Neural progenitor cell (in vitro differentiated cells): Measurements from ENCODE around the gene PDZD4. TPM values are rescaled to one million over a fixed set of nuclear protein-coding genes. Genes with fewer than 3 reads are reported as not detected.

Experiments used
- DNase-seq: peaks from one replicate; pipeline ENCODE4 v3.0.0-alpha.2; 2016; ENCODE audit warnings: low spot score
- H2AFZ ChIP-seq: fragments of 200-600 bp; sonication (generic); replicated peaks from 2 replicates; pipeline ENCODE4 v1.6.1; 2016; ENCODE audit warnings: antibody characterized with exemption
- H3F3A ChIP-seq: fragments of 200-600 bp; sonication (generic); 2 replicates; pipeline ENCODE4 v1.6.1; 2016; ENCODE audit warnings: antibody characterized with exemption, low read depth
- H3K27ac ChIP-seq: fragments of 200-600 bp; sonication (generic); 2 replicates; pipeline ENCODE4 v1.5.1; 2016; ENCODE audit warnings: mild to moderate bottlenecking
- H3K27me3 ChIP-seq: fragments of 200-600 bp; sonication (generic); 2 replicates; pipeline ENCODE4 v1.6.1; 2016; ENCODE audit warnings: mild to moderate bottlenecking, moderate library complexity
- H3K36me3 ChIP-seq: fragments of 200-600 bp; sonication (generic); 2 replicates; pipeline ENCODE4 v1.5.1; 2016
- H3K4me1 ChIP-seq: fragments of 200-600 bp; sonication (generic); 2 replicates; pipeline ENCODE4 v1.6.1; 2016; ENCODE audit warnings: mixed run types
- H3K4me2 ChIP-seq: fragments of 200-600 bp; sonication (generic); 2 replicates; pipeline ENCODE4 v1.6.1; 2016
- H3K4me3 ChIP-seq: fragments of 200-600 bp; sonication (generic); 2 replicates; pipeline ENCODE4 v1.5.1; 2016
- H3K79me2 ChIP-seq: fragments of 200-600 bp; sonication (generic); 2 replicates; pipeline ENCODE4 v1.6.1; 2016; ENCODE audit warnings: low read depth
- H3K9ac ChIP-seq: fragments of 200-600 bp; sonication (generic); 2 replicates; pipeline ENCODE4 v1.6.1; 2016
- H3K9me3 ChIP-seq: fragments of 200-600 bp; sonication (generic); 2 replicates; pipeline ENCODE4 v1.5.1; 2016; ENCODE audit warnings: low read depth
- H4K20me1 ChIP-seq: fragments of 200-600 bp; sonication (generic); 2 replicates; pipeline ENCODE4 v1.6.1; 2016; ENCODE audit warnings: low read depth
- H3K27ac Mint-ChIP-seq: 3 replicates; pipeline ENCODE4 v1.8.0; 2021; ENCODE audit warnings: mixed read lengths
- H3K27me3 Mint-ChIP-seq: 2 replicates; pipeline ENCODE4 v1.8.0; 2022; ENCODE audit warnings: low read depth, mild to moderate bottlenecking, inconsistent platforms, moderate library complexity, mixed read lengths; ENCODE audit not compliant: insufficient read depth
- H3K36me3 Mint-ChIP-seq: 3 replicates; pipeline ENCODE4 v1.8.0; 2021; ENCODE audit warnings: mixed read lengths
- H3K4me1 Mint-ChIP-seq: 3 replicates; pipeline ENCODE4 v1.8.0; 2021; ENCODE audit warnings: mixed read lengths
- H3K4me3 Mint-ChIP-seq: 3 replicates; pipeline ENCODE4 v1.8.0; 2021; ENCODE audit warnings: mild to moderate bottlenecking, moderate library complexity, mixed read lengths
- H3K9me3 Mint-ChIP-seq: 3 replicates; pipeline ENCODE4 v1.8.0; 2020; ENCODE audit warnings: mixed read lengths
- EZH2 ChIP-seq: fragments of 200-600 bp; sonication (generic); IDR thresholded peaks from 2 replicates; pipeline ENCODE4 v1.6.1; 2017; ENCODE audit warnings: antibody characterized with exemption, mild to moderate bottlenecking, moderate library complexity
- EZH2phosphoT487 ChIP-seq: fragments of 200-600 bp; sonication (generic); IDR thresholded peaks from 2 replicates; pipeline ENCODE4 v1.6.1; 2017; ENCODE audit warnings: antibody characterized with exemption
- total RNA-seq: library from RNA; depleted of rRNA; stranded (reverse); fragments of >200 nt; gene quantifications from 2 replicates; pipeline ENCODE4 v1.2.3, GENCODE V29; 2015; ENCODE audit warnings: low replicate concordance
- TF ChIP-seq, protein P1 (sequence below): fragments of 200-600 bp; sonication (generic); IDR thresholded peaks from 2 replicates; pipeline ENCODE4 v1.5.1; 2017; ENCODE audit warnings: antibody characterized with exemption, mild to moderate bottlenecking

Gene PDZD4
- total RNA-seq, 1 donor from 2014 or later = 1.9 TPM

DNA sequence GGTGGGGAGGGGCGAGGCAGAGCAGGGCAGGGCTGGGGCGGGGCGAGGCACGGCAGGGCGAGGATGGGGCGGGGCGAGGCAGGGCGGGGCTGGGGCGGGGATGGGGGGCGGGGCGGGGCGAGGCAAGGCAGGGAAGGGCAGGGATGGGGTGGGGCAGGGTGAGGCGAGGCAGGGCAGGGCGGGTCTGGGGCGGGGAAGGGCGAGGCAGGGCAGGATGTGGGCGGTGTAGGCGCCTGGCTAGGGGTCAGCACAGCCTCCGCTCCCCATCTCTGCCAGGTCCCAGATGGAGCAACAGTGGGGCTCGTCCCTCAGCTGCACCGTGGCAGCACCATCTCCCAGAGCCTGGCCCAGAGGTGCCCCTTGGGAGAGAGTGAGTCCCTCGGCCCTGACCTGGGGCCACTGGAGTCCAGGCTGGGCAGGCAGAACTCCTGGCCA, 53.7 kb downstream of the PDZD4 start:
- Histone ChIP-seq H3K4me2 (no peak overlapping the region), H3K79me2 (no peaks in the 10 kb centered on the region), H3K9ac (no peak overlapping the region), H2AFZ (no peak overlapping the region), H3K4me1 (no peaks in the 10 kb centered on the region), H3F3A (no peaks in the 10 kb centered on the region), H4K20me1 (no peaks in the 10 kb centered on the region), H3K36me3 (no peaks in the 10 kb centered on the region), H3K27me3 (no peaks in the 10 kb centered on the region), H3K9me3 (no peaks in the 10 kb centered on the region), H3K4me3 (no peak overlapping the region), H3K27ac (no peak overlapping the region)
- H3K4me3 Mint-ChIP-seq = no peak overlapping the region
- DNase-seq = no peak
- H3K36me3 Mint-ChIP-seq = no peaks in the 10 kb centered on the region
- TF ChIP-seq, protein P1, sequence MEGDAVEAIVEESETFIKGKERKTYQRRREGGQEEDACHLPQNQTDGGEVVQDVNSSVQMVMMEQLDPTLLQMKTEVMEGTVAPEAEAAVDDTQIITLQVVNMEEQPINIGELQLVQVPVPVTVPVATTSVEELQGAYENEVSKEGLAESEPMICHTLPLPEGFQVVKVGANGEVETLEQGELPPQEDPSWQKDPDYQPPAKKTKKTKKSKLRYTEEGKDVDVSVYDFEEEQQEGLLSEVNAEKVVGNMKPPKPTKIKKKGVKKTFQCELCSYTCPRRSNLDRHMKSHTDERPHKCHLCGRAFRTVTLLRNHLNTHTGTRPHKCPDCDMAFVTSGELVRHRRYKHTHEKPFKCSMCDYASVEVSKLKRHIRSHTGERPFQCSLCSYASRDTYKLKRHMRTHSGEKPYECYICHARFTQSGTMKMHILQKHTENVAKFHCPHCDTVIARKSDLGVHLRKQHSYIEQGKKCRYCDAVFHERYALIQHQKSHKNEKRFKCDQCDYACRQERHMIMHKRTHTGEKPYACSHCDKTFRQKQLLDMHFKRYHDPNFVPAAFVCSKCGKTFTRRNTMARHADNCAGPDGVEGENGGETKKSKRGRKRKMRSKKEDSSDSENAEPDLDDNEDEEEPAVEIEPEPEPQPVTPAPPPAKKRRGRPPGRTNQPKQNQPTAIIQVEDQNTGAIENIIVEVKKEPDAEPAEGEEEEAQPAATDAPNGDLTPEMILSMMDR = no peak
- TF ChIP-seq EZH2 (no peak), EZH2phosphoT487 (no peak)
- H3K9me3 Mint-ChIP-seq = peaks cover 4% of the 10 kb centered on the region
- no peak overlapping the region for H3K27ac Mint-ChIP-seq
- peaks cover 8% of the 10 kb centered on the region for H3K4me1 Mint-ChIP-seq
- peaks cover 2% of the 10 kb centered on the region for H3K27me3 Mint-ChIP-seq

DNA sequence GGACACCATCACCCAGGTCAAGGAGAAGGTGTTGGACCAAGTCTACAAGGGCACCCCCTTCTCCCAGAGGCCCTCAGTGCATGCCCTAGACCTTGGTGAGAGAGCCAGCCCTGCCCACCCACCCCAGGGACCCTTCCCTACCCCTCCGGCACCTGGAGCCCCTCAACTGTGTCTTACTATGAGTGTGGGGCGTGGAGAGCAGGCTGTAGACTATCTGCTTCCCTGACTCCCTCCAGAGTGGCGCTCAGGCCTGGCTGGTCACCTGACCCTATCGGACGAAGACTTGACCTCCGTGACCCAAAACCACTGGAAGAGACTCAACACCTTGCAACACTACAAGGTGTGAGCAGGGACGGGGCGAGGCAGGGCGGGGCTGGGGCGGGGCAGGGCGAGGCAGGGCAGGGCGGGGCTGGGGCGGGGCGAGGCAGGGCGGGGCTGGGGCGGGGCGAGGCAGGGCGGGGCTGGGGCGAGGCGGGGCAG, 54.2 kb downstream of the PDZD4 start:
- Mint-ChIP-seq H3K27me3 (peaks cover 2% of the 10 kb centered on the region), H3K4me3 (no peak overlapping the region), H3K4me1 (peaks cover 8% of the 10 kb centered on the region), H3K27ac (no peak overlapping the region), H3K36me3 (no peaks in the 10 kb centered on the region), H3K9me3 (peaks cover 4% of the 10 kb centered on the region)
- Histone ChIP-seq H3K27me3 (no peaks in the 10 kb centered on the region), H3K4me1 (no peaks in the 10 kb centered on the region), H3K4me2 (no peak overlapping the region), H4K20me1 (no peaks in the 10 kb centered on the region), H3F3A (no peaks in the 10 kb centered on the region), H3K36me3 (no peaks in the 10 kb centered on the region), H3K27ac (no peak overlapping the region), H3K9me3 (no peaks in the 10 kb centered on the region), H3K9ac (no peak overlapping the region), H2AFZ (no peak overlapping the region), H3K4me3 (no peak overlapping the region), H3K79me2 (no peaks in the 10 kb centered on the region)
- TF ChIP-seq EZH2 (no peak), EZH2phosphoT487 (no peak)
- TF ChIP-seq, protein P1 = no peak
- DNase-seq = no peak

GRCh38 chrX:153775293-153776119, 54.8 kb downstream of the PDZD4 start:
- Histone ChIP-seq H3F3A (no peaks in the 10 kb centered on the region), H2AFZ (no peak overlapping the region), H3K27me3 (no peaks in the 10 kb centered on the region), H3K9ac (no peak overlapping the region), H3K4me3 (no peak overlapping the region), H3K27ac (no peak overlapping the region), H3K4me2 (no peak overlapping the region), H3K79me2 (no peaks in the 10 kb centered on the region), H4K20me1 (no peaks in the 10 kb centered on the region), H3K4me1 (no peaks in the 10 kb centered on the region), H3K9me3 (no peaks in the 10 kb centered on the region), H3K36me3 (no peaks in the 10 kb centered on the region)
- Mint-ChIP-seq H3K4me3 (no peak overlapping the region), H3K9me3 (peaks cover 4% of the 10 kb centered on the region), H3K27ac (no peak overlapping the region), H3K36me3 (no peaks in the 10 kb centered on the region), H3K4me1 (peaks cover 8% of the 10 kb centered on the region), H3K27me3 (peaks cover 2% of the 10 kb centered on the region)
- TF ChIP-seq EZH2 = no peak
- TF ChIP-seq EZH2phosphoT487 = no peak
- TF ChIP-seq, protein P1 = no peak
- DNase-seq = no peak
